GM06990 (cell line): Measurements from ENCODE around the gene SORBS2.

ENCODE experiments used
- DNase-seq: peaks from one replicate; pipeline ENCODE4 v3.0.0-alpha.2; 2011; ENCODE audit not compliant: insufficient read length; ENCODE audit errors: extremely low read depth
- H3K27me3 ChIP-seq: replicated peaks from 2 replicates; pipeline ENCODE4 v1.6.0; 2011; ENCODE audit warnings: low read length; ENCODE audit not compliant: control insufficient read depth, insufficient read depth
- H3K36me3 ChIP-seq: 2 replicates; pipeline ENCODE4 v1.5.1; 2011; ENCODE audit warnings: low read length; ENCODE audit not compliant: control insufficient read depth, insufficient read depth
- H3K4me3 ChIP-seq: replicated peaks from 2 replicates; pipeline ENCODE4 v1.5.1; 2011; ENCODE audit warnings: low read depth, mild to moderate bottlenecking, control low read depth, low read length
- CTCF ChIP-seq: IDR thresholded peaks from 2 replicates; pipeline ENCODE4 v1.5.1; 2011; ENCODE audit warnings: low read length, control low read depth, mild to moderate bottlenecking, inconsistent platforms; ENCODE audit not compliant: insufficient read depth, poor library complexity, severe bottlenecking

SORBS2 gene

GRCh38 chr4:185771711-185772390 is 40.1 kb downstream of the SORBS2 start:
- no peak for DNase-seq
- H3K4me3 ChIP-seq, result no peak overlapping the region
- TF ChIP-seq CTCF, result no peak
- no peaks in the 10 kb centered on the region for H3K27me3 ChIP-seq
- H3K36me3 ChIP-seq, result no peaks in the 10 kb centered on the region

- Histone ChIP-seq H3K27me3 (no peaks in the 10 kb centered on the region), H3K36me3 (no peaks in the 10 kb centered on the region), H3K4me3 (no peak overlapping the region)
- no peak for DNase-seq
- no peak for TF ChIP-seq CTCF
Measured at GRCh38 chr4:185767528-185767927, 44.5 kb downstream of the SORBS2 start.

GRCh38 chr4:185764876-185765275 is 47.1 kb downstream of the SORBS2 start:
- DNase-seq, result no peak
- H3K4me3 ChIP-seq, result no peak overlapping the region
- H3K36me3 ChIP-seq, result no peaks in the 10 kb centered on the region
- no peaks in the 10 kb centered on the region for H3K27me3 ChIP-seq
- TF ChIP-seq CTCF, result no peak

- Histone ChIP-seq H3K36me3 (no peaks in the 10 kb centered on the region), H3K4me3 (no peak overlapping the region), H3K27me3 (no peaks in the 10 kb centered on the region)
- no peak for DNase-seq
- no peak for TF ChIP-seq CTCF
Measured at GRCh38 chr4:185761352-185762235, 50.4 kb downstream of the SORBS2 start.

- Histone ChIP-seq H3K4me3 (no peak overlapping the region), H3K27me3 (no peaks in the 10 kb centered on the region), H3K36me3 (no peaks in the 10 kb centered on the region)
- no peak for TF ChIP-seq CTCF
- no peak for DNase-seq
Measured at GRCh38 chr4:185758807-185759206, 53.2 kb downstream of the SORBS2 start.
